Measurements from ENCODE around the gene FTH1.

Gene FTH1

GRCh38 chr11:61926235-61926634 is 41.2 kb downstream of the FTH1 start:
- TF ChIP-seq, protein P1, sequence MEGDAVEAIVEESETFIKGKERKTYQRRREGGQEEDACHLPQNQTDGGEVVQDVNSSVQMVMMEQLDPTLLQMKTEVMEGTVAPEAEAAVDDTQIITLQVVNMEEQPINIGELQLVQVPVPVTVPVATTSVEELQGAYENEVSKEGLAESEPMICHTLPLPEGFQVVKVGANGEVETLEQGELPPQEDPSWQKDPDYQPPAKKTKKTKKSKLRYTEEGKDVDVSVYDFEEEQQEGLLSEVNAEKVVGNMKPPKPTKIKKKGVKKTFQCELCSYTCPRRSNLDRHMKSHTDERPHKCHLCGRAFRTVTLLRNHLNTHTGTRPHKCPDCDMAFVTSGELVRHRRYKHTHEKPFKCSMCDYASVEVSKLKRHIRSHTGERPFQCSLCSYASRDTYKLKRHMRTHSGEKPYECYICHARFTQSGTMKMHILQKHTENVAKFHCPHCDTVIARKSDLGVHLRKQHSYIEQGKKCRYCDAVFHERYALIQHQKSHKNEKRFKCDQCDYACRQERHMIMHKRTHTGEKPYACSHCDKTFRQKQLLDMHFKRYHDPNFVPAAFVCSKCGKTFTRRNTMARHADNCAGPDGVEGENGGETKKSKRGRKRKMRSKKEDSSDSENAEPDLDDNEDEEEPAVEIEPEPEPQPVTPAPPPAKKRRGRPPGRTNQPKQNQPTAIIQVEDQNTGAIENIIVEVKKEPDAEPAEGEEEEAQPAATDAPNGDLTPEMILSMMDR (IDR thresholded peaks at IDR 0.05; ENCODE audit: insufficient read depth, low read depth, low read length, missing control alignments) = no peak
- no peak for DNase-seq (ENCODE audit: low read depth)
- no peak overlapping the region for H3K4me3 ChIP-seq (ENCODE audit: low read length)

- TF ChIP-seq, protein P1 (IDR thresholded peaks at IDR 0.05; ENCODE audit: insufficient read depth, low read depth, low read length, missing control alignments) = no peak
- DNase-seq (ENCODE audit: low read depth) = no peak
- H3K4me3 ChIP-seq (ENCODE audit: low read length) = no peak overlapping the region
Measured at GRCh38 chr11:61925736-61926135, 41.7 kb downstream of the FTH1 start.

- DNase-seq (ENCODE audit: low read depth) = no peak
- H3K4me3 ChIP-seq (ENCODE audit: low read length) = no peak overlapping the region
Measured at GRCh38 chr11:61924064-61924455, 43.4 kb downstream of the FTH1 start.

GRCh38 chr11:61923166-61924063 is 44.0 kb downstream of the FTH1 start:
- DNase-seq (ENCODE audit: low read depth) = peak; percentile 15
- H3K4me3 ChIP-seq (ENCODE audit: low read length) = no peak overlapping the region
- TF ChIP-seq, protein P1 (IDR thresholded peaks at IDR 0.05; ENCODE audit: insufficient read depth, low read depth, low read length, missing control alignments) = no peak

More at GRCh38 chr11:61924064-61924455, 43.4 kb downstream of the FTH1 start:
- TF ChIP-seq, protein P1 (IDR thresholded peaks at IDR 0.05; ENCODE audit: insufficient read depth, low read depth, low read length, missing control alignments) = no peak

- no peak overlapping the region for H3K4me3 ChIP-seq (ENCODE audit: low read length)
- DNase-seq (ENCODE audit: low read depth) = no peak
- TF ChIP-seq, protein P1 (IDR thresholded peaks at IDR 0.05; ENCODE audit: insufficient read depth, low read depth, low read length, missing control alignments) = no peak
Measured at GRCh38 chr11:61922539-61922938, 44.9 kb downstream of the FTH1 start.

- H3K4me3 ChIP-seq (ENCODE audit: low read length) = no peak overlapping the region
- DNase-seq (ENCODE audit: low read depth) = no peak
- TF ChIP-seq, protein P1 (IDR thresholded peaks at IDR 0.05; ENCODE audit: insufficient read depth, low read depth, low read length, missing control alignments) = no peak
Measured at GRCh38 chr11:61921446-61921845, 46.0 kb downstream of the FTH1 start.
